DND-41 (cell line): ENCODE data around the gene MEGF8.

Experiments used
- ATAC-seq: fragments of 200-7000 bp; cut with Tn5 transposase; 3 replicates; pipeline ENCODE4 v1.9.1; 2021; ENCODE audit warnings: low read depth; ENCODE audit not compliant: insufficient read depth
- DNase-seq: peaks from one replicate; pipeline ENCODE4 v3.0.0-alpha.2; 2020
- H2AFZ ChIP-seq: 2 replicates; pipeline ENCODE4 v1.6.0; 2012; ENCODE audit warnings: low read depth, low read length
- H3K27ac ChIP-seq: 2 replicates; pipeline ENCODE4 v1.5.1; 2012; ENCODE audit warnings: low read length, inconsistent platforms
- H3K27me3 ChIP-seq: fragments of 200-600 bp; sonication (generic); 2 replicates; pipeline ENCODE4 v1.6.0; 2012; ENCODE audit warnings: low read length, mild to moderate bottlenecking, inconsistent platforms; ENCODE audit not compliant: insufficient read depth, poor library complexity
- H3K36me3 ChIP-seq: 2 replicates; pipeline ENCODE4 v1.5.1; 2012; ENCODE audit warnings: low read length, inconsistent platforms; ENCODE audit not compliant: insufficient read depth
- H3K4me1 ChIP-seq: 2 replicates; pipeline ENCODE4 v1.5.1; 2012; ENCODE audit warnings: mild to moderate bottlenecking, low read length; ENCODE audit not compliant: insufficient read depth
- H3K4me2 ChIP-seq: 2 replicates; pipeline ENCODE4 v1.6.0; 2012; ENCODE audit warnings: mild to moderate bottlenecking, moderate library complexity, low read length, inconsistent platforms; ENCODE audit not compliant: insufficient read depth
- H3K4me3 ChIP-seq, 2 experiments: fragments of 200-600 bp in 1 of 2; shearing (Covaris generic) in 1 of 2; 2 replicates each; pipeline ENCODE4 v1.5.1; 2012 to 2016; ENCODE audit warnings: inconsistent platforms in 2 of 2, low read length in 2 of 2, mild to moderate bottlenecking in 2 of 2, low read depth in 1 of 2, moderate library complexity in 1 of 2
- H3K79me2 ChIP-seq: 2 replicates; pipeline ENCODE4 v1.6.0; 2012; ENCODE audit warnings: low read length, inconsistent platforms; ENCODE audit not compliant: insufficient read depth
- H3K9ac ChIP-seq: 2 replicates; pipeline ENCODE4 v1.6.0; 2012; ENCODE audit warnings: low read depth, mild to moderate bottlenecking, inconsistent platforms, low read length, moderate library complexity
- H3K9me3 ChIP-seq: 2 replicates; pipeline ENCODE4 v1.5.1; 2012; ENCODE audit warnings: low read length, moderate library complexity, mild to moderate bottlenecking, inconsistent platforms; ENCODE audit not compliant: insufficient read depth, severe bottlenecking
- H4K20me1 ChIP-seq: 2 replicates; pipeline ENCODE4 v1.6.0; 2012; ENCODE audit warnings: low read length; ENCODE audit not compliant: insufficient read depth
- EZH2 ChIP-seq: IDR thresholded peaks from 3 replicates; pipeline ENCODE4 v1.6.1; 2012; ENCODE audit warnings: borderline replicate concordance, low read depth, mild to moderate bottlenecking, moderate library complexity, low read length, inconsistent platforms; ENCODE audit not compliant: severe bottlenecking
- TF ChIP-seq, protein P1 (sequence below): IDR thresholded peaks from 2 replicates; pipeline ENCODE4 v1.5.1; 2012; ENCODE audit warnings: borderline replicate concordance, low read length, moderate library complexity, mild to moderate bottlenecking; ENCODE audit not compliant: poor library complexity, severe bottlenecking; ENCODE audit errors: extremely low read depth

Gene MEGF8

DNA sequence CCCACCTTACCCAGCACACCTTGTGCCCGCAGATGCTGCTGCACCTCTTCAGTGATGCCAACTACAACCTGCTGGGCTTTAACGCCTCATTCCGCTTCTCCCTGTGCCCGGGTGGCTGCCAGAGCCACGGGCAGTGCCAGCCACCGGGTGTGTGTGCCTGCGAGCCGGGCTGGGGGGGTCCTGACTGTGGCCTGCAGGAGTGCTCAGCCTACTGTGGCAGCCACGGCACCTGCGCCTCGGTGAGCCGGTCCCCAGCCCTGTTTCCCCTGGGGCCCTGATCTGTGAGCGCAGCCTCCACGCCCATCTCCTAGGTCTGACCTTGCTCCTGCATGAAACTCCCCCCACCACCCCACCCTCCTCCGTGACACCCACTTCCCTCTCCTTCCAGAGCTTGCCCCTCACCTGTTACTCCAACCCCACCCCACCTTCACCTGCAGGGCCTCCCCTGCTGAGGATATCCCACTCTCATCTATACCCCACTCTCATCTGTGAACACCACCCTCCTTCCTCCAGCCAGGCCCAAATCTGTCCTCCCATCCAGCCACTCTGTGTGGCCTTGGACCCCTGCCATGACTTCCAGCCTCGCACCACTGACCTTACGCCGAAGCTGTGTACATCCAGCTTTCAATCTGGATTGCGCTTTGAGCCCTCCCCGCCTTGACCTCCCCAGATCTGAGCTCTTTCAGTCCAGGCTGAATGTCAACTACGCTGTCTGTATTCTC lies 8.7 kb downstream of the MEGF8 start:
- Histone ChIP-seq H3K27me3 (no peaks in the 10 kb centered on the region), H2AFZ (no peak overlapping the region), H3K27ac (no peak overlapping the region), H3K4me1 (no peaks in the 10 kb centered on the region; the same call in 1 of the 2 replicates), H3K4me3 (no peak overlapping the region), H3K4me2 (no peak overlapping the region), H3K79me2 (peaks cover 5% of the 10 kb centered on the region; the same call in 1 of the 2 replicates), H3K36me3 (peaks cover 12% of the 10 kb centered on the region), H3K9ac (no peak overlapping the region), H4K20me1 (peaks cover 15% of the 10 kb centered on the region; the same call in 1 of the 2 replicates), H3K9me3 (no peaks in the 10 kb centered on the region)
- ATAC-seq (no peak), DNase-seq (no peak)
- TF ChIP-seq, protein P1, sequence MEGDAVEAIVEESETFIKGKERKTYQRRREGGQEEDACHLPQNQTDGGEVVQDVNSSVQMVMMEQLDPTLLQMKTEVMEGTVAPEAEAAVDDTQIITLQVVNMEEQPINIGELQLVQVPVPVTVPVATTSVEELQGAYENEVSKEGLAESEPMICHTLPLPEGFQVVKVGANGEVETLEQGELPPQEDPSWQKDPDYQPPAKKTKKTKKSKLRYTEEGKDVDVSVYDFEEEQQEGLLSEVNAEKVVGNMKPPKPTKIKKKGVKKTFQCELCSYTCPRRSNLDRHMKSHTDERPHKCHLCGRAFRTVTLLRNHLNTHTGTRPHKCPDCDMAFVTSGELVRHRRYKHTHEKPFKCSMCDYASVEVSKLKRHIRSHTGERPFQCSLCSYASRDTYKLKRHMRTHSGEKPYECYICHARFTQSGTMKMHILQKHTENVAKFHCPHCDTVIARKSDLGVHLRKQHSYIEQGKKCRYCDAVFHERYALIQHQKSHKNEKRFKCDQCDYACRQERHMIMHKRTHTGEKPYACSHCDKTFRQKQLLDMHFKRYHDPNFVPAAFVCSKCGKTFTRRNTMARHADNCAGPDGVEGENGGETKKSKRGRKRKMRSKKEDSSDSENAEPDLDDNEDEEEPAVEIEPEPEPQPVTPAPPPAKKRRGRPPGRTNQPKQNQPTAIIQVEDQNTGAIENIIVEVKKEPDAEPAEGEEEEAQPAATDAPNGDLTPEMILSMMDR: no peak
- no peak for TF ChIP-seq EZH2

DNA sequence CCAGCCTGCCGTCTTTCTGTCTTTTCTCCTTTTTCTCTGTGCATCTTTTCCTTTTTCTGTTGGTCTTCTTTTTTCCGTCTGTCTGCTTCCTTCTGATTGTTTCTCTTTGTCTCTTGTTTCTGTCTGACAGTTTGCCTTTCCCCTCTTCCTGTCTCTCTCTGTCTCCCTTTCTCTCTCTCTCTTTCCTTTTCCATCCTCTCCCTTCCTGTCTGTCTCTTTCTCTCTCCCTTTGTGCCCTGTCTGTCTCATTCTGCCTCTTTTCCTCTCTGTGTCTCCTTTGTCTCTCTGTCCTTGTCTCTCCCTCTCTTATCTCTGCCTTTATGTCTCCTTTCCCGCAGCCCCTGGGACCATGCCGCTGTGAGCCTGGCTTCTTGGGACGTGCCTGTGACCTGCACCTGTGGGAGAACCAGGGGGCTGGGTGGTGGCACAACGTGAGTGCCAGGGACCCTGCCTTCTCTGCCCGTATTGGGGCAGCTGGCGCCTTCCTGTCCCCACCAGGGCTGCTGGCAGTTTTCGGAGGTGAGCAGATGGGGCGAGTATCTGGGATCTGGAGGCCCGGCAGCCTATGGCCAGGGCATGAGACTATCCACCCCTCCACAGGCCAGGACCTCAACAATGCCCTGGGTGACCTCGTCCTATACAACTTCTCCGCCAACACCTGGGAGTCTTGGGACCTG lies 9.4 kb downstream of the MEGF8 start:
- peaks cover 15% of the 10 kb centered on the region; the same call in 1 of the 2 replicates for H4K20me1 ChIP-seq
- peaks cover 12% of the 10 kb centered on the region for H3K36me3 ChIP-seq
- H3K9me3 ChIP-seq: no peaks in the 10 kb centered on the region
- no peak overlapping the region for H3K27ac ChIP-seq
- H2AFZ ChIP-seq: no peak overlapping the region
- DNase-seq (no peak), ATAC-seq (no peak)
- H3K4me1 ChIP-seq: no peaks in the 10 kb centered on the region
- H3K79me2 ChIP-seq: peaks cover 5% of the 10 kb centered on the region; the same call in 1 of the 2 replicates
- TF ChIP-seq, protein P1: no peak
- TF ChIP-seq EZH2: no peak
- H3K9ac ChIP-seq: no peak overlapping the region
- H3K4me2 ChIP-seq: no peak overlapping the region
- no peak overlapping the region for H3K4me3 ChIP-seq
- H3K27me3 ChIP-seq: no peaks in the 10 kb centered on the region

GRCh38 chr19:42335374-42335936 lies 10.0 kb downstream of the MEGF8 start:
- Histone ChIP-seq H3K27ac (no peak overlapping the region), H3K9ac (no peak overlapping the region), H2AFZ (no peak overlapping the region), H3K4me3 (no peak overlapping the region), H4K20me1 (peaks cover 12% of the 10 kb centered on the region; the same call in 1 of the 2 replicates), H3K9me3 (no peaks in the 10 kb centered on the region), H3K27me3 (no peaks in the 10 kb centered on the region), H3K79me2 (peaks cover 5% of the 10 kb centered on the region; the same call in 1 of the 2 replicates), H3K36me3 (peaks cover 12% of the 10 kb centered on the region), H3K4me1 (no peaks in the 10 kb centered on the region), H3K4me2 (no peak overlapping the region)
- TF ChIP-seq EZH2: no peak
- TF ChIP-seq, protein P1: no peak
- DNase-seq (no peak), ATAC-seq (no peak)
